ENCODE results near the gene NR1H4. TPM values are rescaled to one million over a fixed set of nuclear protein-coding genes. Genes with fewer than 3 reads are reported as not detected.

NR1H4 gene
- total RNA-seq, 4 donors from 2014 or later: 0.13 TPM; not detected in 3

- H3K36me3 ChIP-seq: no peaks in the 10 kb centered on the region
- H3K4me3 ChIP-seq: no peak overlapping the region
- H3K27ac ChIP-seq (replicated peaks in 1 of 4): no peak overlapping the region
- no peaks in the 10 kb centered on the region for H3K9me3 ChIP-seq
- TF ChIP-seq CTCF (IDR thresholded peaks at IDR 0.05): no peak
- TF ChIP-seq POLR2A (IDR thresholded peaks at IDR 0.05; ENCODE audit: low read depth): no peak
- TF ChIP-seq POLR2AphosphoS5 (IDR thresholded peaks at IDR 0.05): no peak
- TF ChIP-seq EP300 (IDR thresholded peaks at IDR 0.05): no peak
- DNase-seq (ENCODE audit: extremely low spot score): no peak
- peaks cover 0 to 6% (median 3%) of the 10 kb centered on the region in 4 donors for H3K4me1 ChIP-seq
- 93% methylated on average over 1 of the region's 1 CpG for WGBS
- no peaks in the 10 kb centered on the region for H3K27me3 ChIP-seq
- intact Hi-C loops (cut with DNase I): no loop called here
Measured at GRCh38 chr12:100442403-100442802, 31.3 kb upstream of the NR1H4 start.

- WGBS: 44% methylated on average over 1 of the region's 1 CpG
- Histone ChIP-seq H3K27me3 (no peaks in the 10 kb centered on the region), H3K9me3 (no peaks in the 10 kb centered on the region), H3K4me1 (peaks cover 0 to 16% (median 9%) of the 10 kb centered on the region in 4 donors), H3K4me3 (no peak overlapping the region), H3K36me3 (no peaks in the 10 kb centered on the region), H3K27ac (replicated peaks in 1 of 4) (no peak overlapping the region)
- intact Hi-C loops (cut with DNase I): no loop called here
- TF ChIP-seq POLR2A (IDR thresholded peaks at IDR 0.05; ENCODE audit: low read depth) (no peak), POLR2AphosphoS5 (IDR thresholded peaks at IDR 0.05) (no peak), CTCF (IDR thresholded peaks at IDR 0.05) (no peak), EP300 (IDR thresholded peaks at IDR 0.05) (no peak)
- DNase-seq (ENCODE audit: extremely low spot score): no peak
Measured at GRCh38 chr12:100443434-100443833, 30.2 kb upstream of the NR1H4 start.

GRCh38 chr12:100445081-100445481, 28.6 kb upstream of the NR1H4 start:
- WGBS: 83% methylated on average over 4 of the region's 4 CpGs
- Histone ChIP-seq H3K9me3 (no peaks in the 10 kb centered on the region), H3K4me3 (no peak overlapping the region), H3K36me3 (no peaks in the 10 kb centered on the region), H3K4me1 (peaks cover 0 to 21% (median 9%) of the 10 kb centered on the region in 4 donors), H3K27me3 (no peaks in the 10 kb centered on the region), H3K27ac (replicated peaks in 1 of 4) (no peak overlapping the region)
- no peak for DNase-seq (ENCODE audit: extremely low spot score)
- TF ChIP-seq POLR2AphosphoS5 (IDR thresholded peaks at IDR 0.05) (no peak), CTCF (IDR thresholded peaks at IDR 0.05) (no peak), EP300 (IDR thresholded peaks at IDR 0.05) (no peak), POLR2A (IDR thresholded peaks at IDR 0.05; ENCODE audit: low read depth) (no peak)
- intact Hi-C loops (cut with DNase I): no loop called here

DNA sequence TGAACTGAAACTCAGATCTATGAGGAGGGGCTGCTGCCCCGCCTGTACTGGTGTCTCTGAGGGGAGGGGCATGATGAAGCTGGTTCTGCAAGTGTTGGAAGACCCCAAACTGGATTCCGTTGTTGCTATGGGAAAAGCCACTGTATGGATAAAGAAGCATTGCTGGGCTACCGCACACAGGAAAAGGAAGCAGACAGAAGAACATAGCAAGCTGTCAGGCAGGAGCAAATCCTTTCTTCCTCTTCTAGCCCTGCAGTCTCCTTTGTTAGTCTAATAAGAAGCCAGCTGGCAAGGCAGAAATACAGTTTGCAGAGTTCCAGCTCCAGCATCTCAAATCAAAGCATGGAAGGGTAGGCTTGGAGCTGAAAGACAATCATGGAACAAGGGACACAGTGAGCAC, 26.3 kb upstream of the NR1H4 start:
- Histone ChIP-seq H3K4me3 (no peak overlapping the region), H3K4me1 (peaks cover 0 to 21% (median 9%) of the 10 kb centered on the region in 4 donors), H3K9me3 (no peaks in the 10 kb centered on the region), H3K27ac (replicated peaks in 1 of 4) (no peak overlapping the region), H3K36me3 (no peaks in the 10 kb centered on the region), H3K27me3 (no peaks in the 10 kb centered on the region)
- 32% methylated on average over 3 of the region's 3 CpGs for WGBS
- no peak for TF ChIP-seq EP300 (IDR thresholded peaks at IDR 0.05)
- TF ChIP-seq POLR2AphosphoS5 (IDR thresholded peaks at IDR 0.05): no peak
- TF ChIP-seq POLR2A (IDR thresholded peaks at IDR 0.05; ENCODE audit: low read depth): no peak
- no peak for TF ChIP-seq CTCF (IDR thresholded peaks at IDR 0.05)
- DNase-seq (ENCODE audit: extremely low spot score): no peak
- intact Hi-C loops (cut with DNase I): no loop called here

GRCh38 chr12:100448656-100449055, 25.0 kb upstream of the NR1H4 start:
- intact Hi-C loops (cut with DNase I): no loop called here
- TF ChIP-seq CTCF (IDR thresholded peaks at IDR 0.05) (no peak), POLR2AphosphoS5 (IDR thresholded peaks at IDR 0.05) (no peak), EP300 (IDR thresholded peaks at IDR 0.05) (no peak), POLR2A (IDR thresholded peaks at IDR 0.05; ENCODE audit: low read depth) (no peak)
- H3K36me3 ChIP-seq: no peaks in the 10 kb centered on the region
- 22% methylated on average over 1 of the region's 1 CpG for WGBS
- no peaks in the 10 kb centered on the region for H3K9me3 ChIP-seq
- no peak for DNase-seq (ENCODE audit: extremely low spot score)
- H3K27ac ChIP-seq (replicated peaks in 1 of 4): no peak overlapping the region
- no peaks in the 10 kb centered on the region for H3K27me3 ChIP-seq
- no peak overlapping the region for H3K4me3 ChIP-seq
- peaks cover 0 to 27% (median 16%) of the 10 kb centered on the region in 4 donors for H3K4me1 ChIP-seq
